PC-9 (cell line): ENCODE results near the gene ZFR2. TPM values are rescaled to one million over a fixed set of nuclear protein-coding genes. Genes with fewer than 3 reads are reported as not detected.
"Not testable (repeated sequence)": the region's sequence is repeated elsewhere in the genome, so short reads cannot be mapped to it uniquely, and the experiment has no call there.

Source experiments
- BruUV-seq: library from RNA; stranded (reverse); fragments of 400-500 nt; replicated peaks from 2 replicates; lab custom pipeline; 2021; lab: Mats Ljungman, UMichigan
- CTCF ChIA-PET: fragments of 300-600 bp; sonication (Branson Sonifier 250); formaldehyde crosslinking; loops from one replicate; lab custom pipeline; 2022; ENCODE audit warnings: antibody characterized with exemption; lab: Charles Lee
- POLR2A ChIA-PET: fragments of 300-600 bp; sonication (Branson Sonifier 250); formaldehyde crosslinking; loops from one replicate; lab custom pipeline; 2022; ENCODE audit warnings: antibody characterized with exemption; ENCODE audit not compliant: unreplicated experiment; lab: Charles Lee
- DNase-seq, 2 experiments: peaks; one replicate each; pipeline versions ENCODE4 v3.0.0 to v3.0.0-alpha.2; 2015 to 2022; ENCODE audit warnings: mixed read lengths in 1 of 2
- H2AFZ ChIP-seq: fragments of 200-600 bp; sonication (generic); 2 replicates; pipeline ENCODE4 v1.8.1; 2017; ENCODE audit warnings: antibody characterized with exemption
- H3F3A ChIP-seq: fragments of 200-600 bp; sonication (generic); 2 replicates; pipeline ENCODE4 v1.8.1; 2017; ENCODE audit warnings: antibody characterized with exemption, mild to moderate bottlenecking, low read depth; ENCODE audit not compliant: insufficient read depth
- H3K27ac ChIP-seq: fragments of 200-600 bp; sonication (generic); 2 replicates; pipeline ENCODE4 v1.6.1; 2016; ENCODE audit warnings: mixed run types
- H3K27me3 ChIP-seq: fragments of 200-600 bp; sonication (generic); 2 replicates; pipeline ENCODE4 v1.6.1; 2016; ENCODE audit warnings: low read depth, mixed run types; ENCODE audit not compliant: insufficient read depth
- H3K36me3 ChIP-seq: fragments of 200-600 bp; sonication (generic); 2 replicates; pipeline ENCODE4 v1.6.1; 2016; ENCODE audit warnings: low read depth, mixed run types
- H3K4me1 ChIP-seq: fragments of 200-600 bp; sonication (generic); replicated peaks from 2 replicates; pipeline ENCODE4 v1.6.1; 2016; ENCODE audit warnings: mixed run types; ENCODE audit not compliant: insufficient read depth
- H3K4me2 ChIP-seq: fragments of 200-600 bp; sonication (generic); 2 replicates; pipeline ENCODE4 v1.6.1; 2017; ENCODE audit warnings: mixed run types
- H3K4me3 ChIP-seq: fragments of 200-600 bp; sonication (generic); 2 replicates; pipeline ENCODE4 v1.6.1; 2016; ENCODE audit warnings: mixed run types
- H3K79me2 ChIP-seq: fragments of 200-600 bp; sonication (generic); 2 replicates; pipeline ENCODE4 v1.6.1; 2017; ENCODE audit warnings: low read depth, mixed run types
- H3K9me2 ChIP-seq: fragments of 200-600 bp; sonication (generic); 2 replicates; pipeline ENCODE4 v1.8.1; 2017; ENCODE audit warnings: mild to moderate bottlenecking; ENCODE audit not compliant: insufficient read depth
- H3K9me3 ChIP-seq: fragments of 200-600 bp; sonication (generic); 2 replicates; pipeline ENCODE4 v1.8.1; 2016; ENCODE audit warnings: low read depth; ENCODE audit not compliant: insufficient read depth
- H4K20me1 ChIP-seq: fragments of 200-600 bp; sonication (generic); 2 replicates; pipeline ENCODE4 v1.8.1; 2017; ENCODE audit not compliant: insufficient read depth
- EZH2 ChIP-seq: fragments of 200-600 bp; sonication (generic); IDR thresholded peaks from 2 replicates; pipeline ENCODE4 v1.8.0; 2017; ENCODE audit warnings: antibody characterized with exemption, low read depth
- intact Hi-C: fragments of 100-400 bp; cut with micrococcal nuclease; formaldehyde crosslinking; loops from one replicate; pipeline ENCODE4 v1.10.0; 2022; ENCODE audit not compliant: unreplicated experiment
- total RNA-seq: library from RNA; stranded (reverse); gene quantifications from 2 replicates; pipeline ENCODE4 v1.2.3, GENCODE V29; 2021
- TF ChIP-seq, protein P1 (sequence below): fragments of 200-600 bp; sonication (generic); conservative IDR thresholded peaks from 2 replicates; pipeline ENCODE4 v1.6.1; 2017; ENCODE audit warnings: mixed run types, antibody characterized with exemption, mild to moderate bottlenecking, moderate library complexity

The ZFR2 gene
- total RNA-seq, 1 experiment from 2014 or later: not detected

DNA sequence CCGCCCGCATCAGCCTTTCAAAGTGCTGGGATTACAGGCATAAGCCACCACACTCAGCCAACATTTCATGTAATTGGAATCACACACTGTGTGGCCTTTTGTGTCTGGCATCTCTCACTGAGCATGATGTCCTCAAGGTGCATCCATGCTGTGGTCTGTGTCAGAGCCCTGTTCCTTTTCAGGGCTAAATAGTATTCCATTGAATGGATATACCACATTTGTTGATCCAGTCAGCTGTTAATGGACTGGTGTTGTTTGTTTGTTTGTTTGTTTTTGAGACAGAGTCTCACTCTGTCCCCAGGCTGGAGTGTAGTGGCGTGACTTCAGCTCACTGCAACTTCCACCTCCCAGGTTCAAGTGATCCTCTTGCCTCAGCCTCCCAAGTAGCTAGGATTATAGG, 29.6 kb upstream of the ZFR2 start:
- CTCF ChIA-PET: interaction anchor here (0.7 kb wide), 1 partner anchor 27 kb away, joined by 29 read pairs; no protein-coding TSS in a partner anchor
- no peak overlapping the region for H3K4me3 ChIP-seq
- H3K79me2 ChIP-seq: no peaks in the 10 kb centered on the region
- H2AFZ ChIP-seq: no peak overlapping the region
- H3K9me3 ChIP-seq: no peaks in the 10 kb centered on the region
- H3K4me1 ChIP-seq: no peaks in the 10 kb centered on the region
- H3K9me2 ChIP-seq: no peaks in the 10 kb centered on the region
- BruUV-seq: no TSS peak
- H3K27me3 ChIP-seq: peaks cover 25% of the 10 kb centered on the region
- H3K36me3 ChIP-seq: no peaks in the 10 kb centered on the region
- intact Hi-C loops: no loop called here
- TF ChIP-seq EZH2: no peak
- TF ChIP-seq, protein P1, sequence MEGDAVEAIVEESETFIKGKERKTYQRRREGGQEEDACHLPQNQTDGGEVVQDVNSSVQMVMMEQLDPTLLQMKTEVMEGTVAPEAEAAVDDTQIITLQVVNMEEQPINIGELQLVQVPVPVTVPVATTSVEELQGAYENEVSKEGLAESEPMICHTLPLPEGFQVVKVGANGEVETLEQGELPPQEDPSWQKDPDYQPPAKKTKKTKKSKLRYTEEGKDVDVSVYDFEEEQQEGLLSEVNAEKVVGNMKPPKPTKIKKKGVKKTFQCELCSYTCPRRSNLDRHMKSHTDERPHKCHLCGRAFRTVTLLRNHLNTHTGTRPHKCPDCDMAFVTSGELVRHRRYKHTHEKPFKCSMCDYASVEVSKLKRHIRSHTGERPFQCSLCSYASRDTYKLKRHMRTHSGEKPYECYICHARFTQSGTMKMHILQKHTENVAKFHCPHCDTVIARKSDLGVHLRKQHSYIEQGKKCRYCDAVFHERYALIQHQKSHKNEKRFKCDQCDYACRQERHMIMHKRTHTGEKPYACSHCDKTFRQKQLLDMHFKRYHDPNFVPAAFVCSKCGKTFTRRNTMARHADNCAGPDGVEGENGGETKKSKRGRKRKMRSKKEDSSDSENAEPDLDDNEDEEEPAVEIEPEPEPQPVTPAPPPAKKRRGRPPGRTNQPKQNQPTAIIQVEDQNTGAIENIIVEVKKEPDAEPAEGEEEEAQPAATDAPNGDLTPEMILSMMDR: no peak
- H3K4me2 ChIP-seq: no peak overlapping the region
- H3F3A ChIP-seq: no peaks in the 10 kb centered on the region
- no peak overlapping the region for H3K27ac ChIP-seq
- no peak for DNase-seq
- no peaks in the 10 kb centered on the region for H4K20me1 ChIP-seq
- POLR2A ChIA-PET: no interaction called here

DNA sequence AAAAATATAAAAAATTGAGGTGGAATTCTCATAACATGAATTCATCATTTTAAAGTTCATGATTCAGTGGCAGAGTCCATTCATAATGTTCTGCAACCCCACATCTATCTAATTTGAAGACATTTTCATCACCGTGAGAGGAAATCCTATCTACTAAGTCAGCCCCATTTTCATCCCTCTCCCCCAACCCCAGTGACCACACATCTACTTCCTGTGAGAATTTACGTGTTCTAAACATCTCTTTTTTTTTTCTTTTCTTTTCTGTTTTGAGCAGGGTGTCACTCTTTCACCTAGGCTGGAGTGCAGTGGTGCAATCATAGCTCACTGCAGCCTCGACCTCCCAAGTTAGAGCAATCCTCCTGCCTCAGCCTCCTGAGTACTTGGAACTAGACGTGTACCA, 29.1 kb upstream of the ZFR2 start:
- no peaks in the 10 kb centered on the region for H3F3A ChIP-seq
- intact Hi-C loops: no loop called here
- no peak overlapping the region for H3K27ac ChIP-seq
- H3K4me3 ChIP-seq: no peak overlapping the region
- no peaks in the 10 kb centered on the region for H3K9me2 ChIP-seq
- H3K9me3 ChIP-seq: no peaks in the 10 kb centered on the region
- H3K4me2 ChIP-seq: no peak overlapping the region
- peaks cover 25% of the 10 kb centered on the region for H3K27me3 ChIP-seq
- CTCF ChIA-PET: no interaction called here
- TF ChIP-seq, protein P1: no peak
- TF ChIP-seq EZH2: no peak
- POLR2A ChIA-PET: no interaction called here
- no peaks in the 10 kb centered on the region for H3K36me3 ChIP-seq
- no peak for DNase-seq
- H3K79me2 ChIP-seq: no peaks in the 10 kb centered on the region
- no peaks in the 10 kb centered on the region for H4K20me1 ChIP-seq
- no peaks in the 10 kb centered on the region for H3K4me1 ChIP-seq
- H2AFZ ChIP-seq: no peak overlapping the region
- no TSS peak for BruUV-seq

DNA sequence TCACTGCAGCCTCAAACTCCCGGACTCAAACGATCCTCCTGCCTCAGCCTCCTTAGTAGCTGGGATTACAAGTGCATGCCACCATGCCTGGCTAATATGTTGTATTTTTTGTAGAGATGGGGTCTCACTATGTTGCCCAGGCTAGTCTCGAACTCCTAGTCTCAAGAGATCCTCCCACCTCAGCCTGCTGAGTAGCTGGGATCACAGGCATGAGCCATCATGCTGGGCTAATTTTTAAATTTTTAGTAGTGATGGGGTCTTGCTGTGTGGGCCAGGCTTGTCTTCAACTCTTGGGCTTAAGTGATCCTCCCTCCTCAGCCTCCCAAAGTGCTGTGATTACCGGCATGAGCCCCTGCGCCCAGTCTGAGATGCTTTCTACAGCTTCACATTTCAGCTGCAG, 26.9 kb upstream of the ZFR2 start:
- no peak for DNase-seq
- Histone ChIP-seq H3K27ac (no peak overlapping the region), H3K9me2 (no peaks in the 10 kb centered on the region)

DNA sequence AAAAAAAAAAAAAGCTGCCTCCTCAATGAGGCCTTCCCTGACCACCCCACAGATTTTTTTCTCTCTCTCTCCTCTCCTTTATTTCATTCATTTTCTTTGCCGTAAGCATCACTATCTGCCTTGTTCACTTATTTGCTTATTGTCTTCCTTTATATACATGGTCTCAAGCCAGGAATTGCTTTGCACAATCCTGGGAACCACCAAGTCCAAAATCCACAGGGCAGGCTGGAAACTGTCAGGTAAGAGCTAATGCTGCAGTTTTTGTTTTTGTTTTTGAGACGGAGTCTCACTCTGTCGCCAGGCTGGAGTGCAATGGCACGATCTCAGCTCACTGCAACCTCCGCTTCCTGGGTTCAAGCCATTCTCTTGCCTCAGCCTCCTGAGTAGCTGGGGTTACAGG, 26.1 kb upstream of the ZFR2 start:
- H3K9me2 ChIP-seq, DNase-seq, H3F3A ChIP-seq, H3K79me2 ChIP-seq, H3K27ac ChIP-seq, H3K4me2 ChIP-seq, H2AFZ ChIP-seq, H3K36me3 ChIP-seq, H3K9me3 ChIP-seq, POLR2A ChIA-PET, H3K4me3 ChIP-seq, BruUV-seq, intact Hi-C loops, H3K4me1 ChIP-seq, H4K20me1 ChIP-seq: not testable (repeated sequence)
- H3K27me3 ChIP-seq: peaks cover 20% of the 10 kb centered on the region
- CTCF ChIA-PET: interaction anchor here (0.6 kb wide), 1 partner anchor 10 kb away, joined by 19 read pairs; no protein-coding TSS in a partner anchor

More for the DNA sequence above, 26.9 kb upstream of the ZFR2 start:
- TF ChIP-seq, protein P1: no peak
- Histone ChIP-seq H3K79me2 (no peaks in the 10 kb centered on the region), H4K20me1 (no peaks in the 10 kb centered on the region), H3K4me1 (no peaks in the 10 kb centered on the region), H3K9me3 (no peaks in the 10 kb centered on the region), H2AFZ (no peak overlapping the region), H3K27me3 (peaks cover 20% of the 10 kb centered on the region), H3F3A (no peaks in the 10 kb centered on the region), H3K36me3 (no peaks in the 10 kb centered on the region), H3K4me3 (no peak overlapping the region), H3K4me2 (no peak overlapping the region)
- intact Hi-C loops: no loop called here
- CTCF ChIA-PET: interaction anchor here (0.6 kb wide), 1 partner anchor 18 kb away, joined by 12 read pairs; no protein-coding TSS in a partner anchor
- no TSS peak for BruUV-seq
- POLR2A ChIA-PET: no interaction called here
